Cardiac septum (tissue), 1 donor: ENCODE results near the gene EMILIN2. TPM values are rescaled to one million over a fixed set of nuclear protein-coding genes. Genes with fewer than 3 reads are reported as not detected.
"Not testable (repeated sequence)": the region's sequence is repeated elsewhere in the genome, so short reads cannot be mapped to it uniquely, and the experiment has no call there.

Experiments
- DNase-seq: peaks from one replicate; pipeline ENCODE4 v3.0.0-alpha.2; 2020; ENCODE audit warnings: low spot score
- intact Hi-C: fragments of 100-400 bp; cut with DNase I; formaldehyde crosslinking; loops from one replicate; pipeline ENCODE4 v1.14.0; 2022
- total RNA-seq: library from RNA; stranded (reverse); fragmentation: NEBNext Ultra II Directional; extraction: Animal tissue kit (Norgen Biotek cat#: 25700); gene quantifications from one replicate; pipeline ENCODE4 v1.2.1, GENCODE V29; 2021
- donor health status: DM: no; HTN: no; CAD: no.

EMILIN2 gene
- total RNA-seq, 1 donor from 2014 or later: 11.1 TPM

DNA sequence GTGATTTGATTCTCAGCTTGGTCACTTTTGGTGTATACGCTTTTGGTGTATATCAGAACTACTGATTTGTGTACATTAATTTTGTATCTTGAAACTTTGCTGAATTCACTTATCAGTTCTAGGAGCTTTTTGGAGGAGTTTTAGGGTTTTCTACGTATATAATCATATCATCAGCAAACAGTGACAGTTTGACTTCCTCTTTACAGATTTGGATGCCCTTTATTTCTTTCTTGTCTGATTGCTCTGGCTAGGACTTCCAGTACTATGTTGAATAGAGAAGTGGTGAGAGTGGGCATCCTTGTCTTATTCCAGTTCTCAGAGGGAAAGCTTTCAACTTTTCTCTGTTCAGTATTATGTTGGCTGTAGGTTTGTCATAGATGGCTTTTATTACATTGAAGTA is 19.7 kb downstream of the EMILIN2 start:
- DNase-seq: not testable (repeated sequence)

GRCh38 chr18:2869207-2869606 is 22.4 kb downstream of the EMILIN2 start:
- DNase-seq: no peak
- intact Hi-C loops: no loop called here

More for the DNA sequence above, 19.7 kb downstream of the EMILIN2 start:
- intact Hi-C loops: not testable (repeated sequence)

- no peak for DNase-seq
- intact Hi-C loops: no loop called here
Measured at GRCh38 chr18:2871111-2871720, 24.4 kb downstream of the EMILIN2 start.

DNA sequence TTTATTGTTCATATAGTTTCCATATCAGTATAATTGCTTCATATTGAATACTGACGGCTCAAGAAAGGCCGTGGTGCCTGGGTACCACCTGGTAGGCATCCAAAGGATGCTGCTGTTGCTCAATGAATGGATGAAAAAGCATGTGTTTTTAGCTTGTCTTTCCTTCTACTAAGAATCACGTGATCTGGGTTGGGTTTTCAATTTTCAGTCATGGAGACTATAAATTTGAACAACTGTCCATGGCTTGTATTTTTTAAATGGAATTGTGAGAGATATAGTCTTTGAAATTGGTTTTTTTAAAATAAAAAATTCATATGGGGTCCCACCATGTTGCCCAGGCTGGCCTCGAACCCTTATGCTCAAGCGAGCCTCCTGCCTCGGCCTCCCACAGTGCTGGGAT is 25.3 kb downstream of the EMILIN2 start:
- intact Hi-C loops: no loop called here

DNA sequence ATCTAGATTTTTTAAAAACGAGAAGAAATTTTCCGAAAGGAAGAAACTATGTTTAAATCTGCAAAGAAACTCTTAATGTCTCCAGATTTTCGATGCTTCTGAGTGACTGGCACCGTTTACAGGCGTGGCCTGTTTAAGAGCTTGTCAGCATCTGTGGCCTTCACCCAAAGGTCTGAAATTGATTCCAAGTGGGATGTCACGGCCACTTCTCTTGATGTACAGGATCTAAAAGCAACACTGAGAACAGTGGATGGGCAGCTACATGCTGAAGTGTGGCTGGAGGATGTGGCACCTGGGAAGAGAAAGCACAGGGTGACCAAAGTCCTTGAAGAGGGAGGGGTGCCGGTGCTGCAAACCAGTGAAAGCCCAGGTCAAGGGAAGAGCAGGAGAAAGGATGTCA is 28.0 kb downstream of the EMILIN2 start:
- intact Hi-C loops: no loop called here
- DNase-seq: no peak

More for the DNA sequence above, 25.3 kb downstream of the EMILIN2 start:
- DNase-seq: no peak

- no peak for DNase-seq
- intact Hi-C loops: no loop called here
Measured at GRCh38 chr18:2878656-2879330, 32.0 kb downstream of the EMILIN2 start.

DNA sequence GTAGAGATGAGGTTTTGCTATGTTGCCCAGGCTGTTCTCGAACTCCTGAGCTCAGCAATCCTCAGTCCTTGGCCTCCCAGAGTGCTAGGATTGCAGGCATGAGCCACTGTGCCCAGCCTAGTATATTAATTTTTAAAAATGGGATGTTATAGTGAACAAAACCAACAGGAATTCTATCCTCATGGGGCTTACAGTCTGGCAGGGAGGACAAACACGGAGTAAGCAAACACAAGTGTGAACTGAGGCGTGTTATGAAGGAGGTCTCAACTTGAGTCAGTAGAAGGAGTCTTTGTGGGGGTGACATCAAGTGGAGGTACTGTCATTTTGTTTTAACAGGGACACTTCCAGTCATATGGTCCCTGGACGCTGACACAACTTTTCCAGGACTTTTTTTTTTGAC is 33.1 kb downstream of the EMILIN2 start:
- no peak for DNase-seq
- intact Hi-C loops: no loop called here

GRCh38 chr18:2880473-2880872 is 33.7 kb downstream of the EMILIN2 start:
- DNase-seq: no peak
- intact Hi-C loops: no loop called here

DNA sequence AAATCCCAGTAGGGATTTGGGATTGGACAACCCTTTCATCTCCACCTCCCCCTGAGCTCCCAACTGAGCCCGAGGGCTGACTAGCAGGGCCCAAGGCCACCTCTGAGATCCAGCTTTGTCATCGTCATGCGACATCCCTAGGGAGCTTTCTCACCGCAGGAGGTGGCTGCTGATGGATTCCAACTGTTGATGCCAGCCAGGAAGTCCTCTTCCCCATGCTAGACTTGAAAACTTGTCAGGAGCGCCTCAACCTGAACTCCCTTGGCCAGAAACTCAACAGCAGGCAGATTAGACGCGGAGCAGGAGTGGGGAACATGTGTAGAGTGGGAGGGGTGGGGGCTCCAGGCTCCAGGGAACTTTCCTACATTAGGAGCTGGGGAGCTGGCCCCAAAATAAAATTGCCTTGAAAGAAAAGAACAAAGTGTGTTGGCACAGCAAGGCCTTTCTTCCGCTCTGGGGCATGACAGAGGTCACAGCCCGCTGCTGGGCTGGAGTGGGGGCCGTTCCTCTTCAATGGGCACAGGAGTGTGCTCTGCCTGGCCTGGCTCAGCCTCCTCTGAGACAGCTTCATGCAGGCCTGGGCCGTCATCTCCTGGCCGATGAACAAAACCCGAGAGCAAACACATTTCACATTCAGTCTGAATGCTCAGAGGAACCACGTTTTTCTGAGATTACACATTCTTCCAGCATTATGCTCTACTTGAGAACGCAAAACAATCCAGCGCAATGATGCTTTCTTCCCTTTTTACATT is 34.5 kb downstream of the EMILIN2 start:
- DNase-seq: no peak
- intact Hi-C loops: no loop called here

- intact Hi-C loops: no loop called here
Measured at GRCh38 chr18:2881840-2882195, 35.0 kb downstream of the EMILIN2 start.

GRCh38 chr18:2882201-2882600 is 35.4 kb downstream of the EMILIN2 start:
- DNase-seq: no peak
- intact Hi-C loops: no loop called here

More at GRCh38 chr18:2881840-2882195, 35.0 kb downstream of the EMILIN2 start:
- DNase-seq: no peak

GRCh38 chr18:2883076-2883735 is 36.4 kb downstream of the EMILIN2 start:
- DNase-seq: no peak
- intact Hi-C loops: no loop called here

DNA sequence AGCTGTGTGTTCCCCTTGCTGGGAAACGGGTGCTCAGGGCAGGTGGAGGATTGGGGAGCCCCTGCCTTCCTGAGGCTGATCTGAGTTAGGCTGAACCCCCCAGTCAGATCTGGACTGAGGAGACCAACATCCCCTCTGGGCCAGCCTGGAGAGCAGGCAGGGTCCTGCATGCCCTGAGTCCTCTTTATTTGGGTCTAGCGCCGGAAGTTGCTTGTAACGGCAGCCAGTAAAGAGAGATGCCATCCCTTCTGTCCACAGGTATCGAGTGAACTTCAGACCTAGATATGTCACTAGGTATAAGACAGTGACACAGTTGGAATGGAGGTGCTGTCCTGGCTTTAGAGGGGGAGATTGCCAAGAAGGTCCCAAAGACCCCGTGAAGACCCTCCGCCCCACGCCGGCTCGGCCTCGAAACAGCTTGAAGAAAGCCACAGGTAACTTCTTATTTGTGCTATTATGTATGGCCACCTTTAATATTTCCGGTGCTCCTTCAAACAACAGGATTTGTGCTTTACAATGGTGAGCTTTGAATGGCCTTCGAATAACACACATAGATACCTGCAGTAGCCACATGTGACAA is 38.0 kb downstream of the EMILIN2 start:
- no peak for DNase-seq
- intact Hi-C loops: no loop called here

DNA sequence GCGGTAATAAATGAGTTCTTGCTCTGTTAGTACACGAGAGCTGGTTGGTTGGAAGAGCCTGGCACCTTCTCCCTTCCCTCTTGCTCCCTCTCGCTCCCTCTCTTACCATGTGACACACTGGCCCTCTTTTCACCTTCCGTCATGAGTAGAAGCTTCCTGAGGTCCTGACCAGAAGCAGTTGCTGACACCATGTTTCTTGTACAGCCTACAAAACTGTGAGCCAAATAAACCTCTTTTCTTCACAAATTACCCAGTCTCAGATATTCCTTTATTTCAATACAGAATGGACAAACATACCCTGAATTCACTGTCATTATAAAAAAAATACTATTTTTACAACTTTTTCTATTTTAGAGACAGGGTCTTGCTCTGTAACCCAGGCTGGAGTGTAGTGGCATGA is 40.7 kb downstream of the EMILIN2 start:
- intact Hi-C loops: no loop called here

DNA sequence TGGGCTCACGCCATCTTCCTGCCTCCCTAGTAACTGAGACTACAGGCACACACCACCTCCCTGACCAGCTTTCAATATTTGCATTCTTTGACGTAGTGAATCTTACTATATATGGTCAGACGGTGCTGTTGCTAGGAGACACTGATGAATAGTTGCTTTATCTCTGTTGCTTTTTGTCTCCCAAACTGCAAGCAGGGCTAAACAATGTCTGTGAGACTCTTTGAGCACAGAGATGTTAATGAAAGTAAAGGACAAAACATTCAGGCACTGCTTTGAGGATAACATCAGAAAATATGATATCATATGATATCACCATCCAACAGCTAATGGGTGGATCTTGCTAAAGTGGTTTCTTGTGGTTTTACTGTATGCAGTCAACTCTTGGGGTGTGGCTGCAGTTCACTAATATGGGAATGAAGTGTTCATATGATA is 43.0 kb downstream of the EMILIN2 start:
- intact Hi-C loops: no loop called here
- no peak for DNase-seq

More for the DNA sequence above, 40.7 kb downstream of the EMILIN2 start:
- no peak for DNase-seq

GRCh38 chr18:2890606-2891005 is 43.8 kb downstream of the EMILIN2 start:
- intact Hi-C loops: no loop called here
- DNase-seq: no peak

- DNase-seq: peak; percentile 68
- intact Hi-C loops: no loop called here
Measured at GRCh38 chr18:2891526-2892431, 45.0 kb downstream of the EMILIN2 start.

DNA sequence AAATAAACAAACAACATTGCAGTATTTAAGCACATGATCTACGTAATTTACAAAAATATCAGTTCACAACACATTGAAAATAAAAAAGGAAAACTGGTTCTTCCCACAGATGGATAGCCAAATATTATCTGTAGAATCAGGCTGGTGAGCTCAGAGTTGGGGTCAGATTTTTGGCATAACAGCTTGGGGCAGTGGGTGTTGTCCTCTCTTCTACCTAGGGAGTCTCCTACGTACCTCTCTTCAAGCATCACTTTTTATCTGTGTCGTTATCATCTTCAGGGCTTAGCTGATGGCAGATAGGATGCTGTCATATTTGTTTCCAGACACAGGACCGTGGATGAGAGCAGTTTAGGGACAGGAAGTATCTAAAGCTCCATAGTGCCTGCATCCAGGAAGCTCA is 46.2 kb downstream of the EMILIN2 start:
- intact Hi-C loops: no loop called here

GRCh38 chr18:2893676-2894075 is 46.9 kb downstream of the EMILIN2 start:
- intact Hi-C loops: no loop called here
- DNase-seq: no peak

More for the DNA sequence above, 46.2 kb downstream of the EMILIN2 start:
- DNase-seq: no peak
